GM12872 (cell line): ENCODE results near the gene FGL2.

Experiments used
- CTCF ChIP-seq: IDR thresholded peaks from 3 replicates; pipeline ENCODE4 v1.5.1; 2011; ENCODE audit warnings: low read depth, mild to moderate bottlenecking, low read length, moderate library complexity; ENCODE audit not compliant: insufficient read depth

The FGL2 gene

GRCh38 chr7:77202481-77202976 is 2.9 kb upstream of the FGL2 start:
- peak; percentile 33; the same call in 2 of the 3 replicates for TF ChIP-seq CTCF

GRCh38 chr7:77200542-77200941 is 923 bp upstream of the FGL2 start:
- TF ChIP-seq CTCF: no peak

GRCh38 chr7:77197141-77197540 is 2.5 kb downstream of the FGL2 start:
- no peak for TF ChIP-seq CTCF

GRCh38 chr7:77188731-77189437 is 10.7 kb downstream of the FGL2 start:
- no peak for TF ChIP-seq CTCF

- no peak for TF ChIP-seq CTCF
Observed at GRCh38 chr7:77185866-77186265, 13.8 kb downstream of the FGL2 start.

- TF ChIP-seq CTCF: no peak
Observed at GRCh38 chr7:77184990-77185389, 14.6 kb downstream of the FGL2 start.

- TF ChIP-seq CTCF: no peak
Observed at GRCh38 chr7:77184463-77184862, 15.2 kb downstream of the FGL2 start.
